Erythroblast (primary cell): ENCODE data around the gene TTC39B.

Experiments
- GATA1 ChIP-seq: IDR thresholded peaks from 2 replicates; pipeline ENCODE4 v1.6.1; 2011; ENCODE audit warnings: low read depth, mild to moderate bottlenecking, control low read depth, low read length, moderate library complexity
- POLR2A ChIP-seq: IDR thresholded peaks from 2 replicates; pipeline ENCODE4 v1.6.1; 2011; ENCODE audit warnings: mild to moderate bottlenecking, low read length

- TF ChIP-seq POLR2A (no peak), GATA1 (no peak)
Measured at GRCh38 chr9:15317836-15318235, 10.8 kb upstream of the TTC39B start.
